ENCODE data around the gene PMP22. TPM values are rescaled to one million over a fixed set of nuclear protein-coding genes. Genes with fewer than 3 reads are reported as not detected.

PMP22 gene
- total RNA-seq, 1 experiment from 2014 or later, result not detected

DNA sequence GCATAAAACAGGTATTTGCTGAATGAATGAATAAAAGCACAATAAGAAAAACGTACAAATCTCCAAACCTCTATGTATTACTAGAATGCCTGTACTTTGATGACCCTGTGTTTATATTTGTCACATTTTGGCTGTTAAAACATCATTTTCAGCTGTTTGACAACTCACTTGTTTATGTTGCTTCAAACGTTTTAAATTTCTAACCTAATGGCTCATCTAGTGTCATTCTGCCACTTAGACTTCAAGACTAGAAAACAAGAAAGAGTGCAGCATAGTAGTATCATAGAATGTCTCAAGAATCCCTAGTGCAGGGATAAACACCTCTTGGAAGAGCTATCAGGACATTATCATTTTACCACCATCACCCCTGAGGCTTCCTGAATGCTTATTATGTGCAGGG lies 19.4 kb upstream of the PMP22 start:
- Histone ChIP-seq H3K36me3 (ENCODE audit: insufficient read depth, low read length) (no peaks in the 10 kb centered on the region), H3K79me2 (ENCODE audit: low read length) (no peaks in the 10 kb centered on the region), H3K4me2 (ENCODE audit: low read depth, low read length, poor library complexity, severe bottlenecking) (no peak overlapping the region), H3K27me3 (ENCODE audit: low read length) (0 out of 2 replicates have a peak, but pooled peaks cover 4% of the 10 kb centered on the region), H3K9me3 (ENCODE audit: low read length) (no peaks in the 10 kb centered on the region), H2AFZ (ENCODE audit: low read length) (no peak overlapping the region), H3K9ac (ENCODE audit: low read length) (no peak overlapping the region), H4K20me1 (ENCODE audit: insufficient read depth, low read depth, low read length) (no peaks in the 10 kb centered on the region), H3K4me3 (ENCODE audit: low read length) (no peak overlapping the region), H3K27ac (ENCODE audit: low read length) (no peak overlapping the region), H3K4me1 (ENCODE audit: low read length) (no peaks in the 10 kb centered on the region), H3K9me2 (replicated peaks; ENCODE audit: insufficient read depth, low read length) (no peaks in the 10 kb centered on the region)
- DNase-seq, result no peak

DNA sequence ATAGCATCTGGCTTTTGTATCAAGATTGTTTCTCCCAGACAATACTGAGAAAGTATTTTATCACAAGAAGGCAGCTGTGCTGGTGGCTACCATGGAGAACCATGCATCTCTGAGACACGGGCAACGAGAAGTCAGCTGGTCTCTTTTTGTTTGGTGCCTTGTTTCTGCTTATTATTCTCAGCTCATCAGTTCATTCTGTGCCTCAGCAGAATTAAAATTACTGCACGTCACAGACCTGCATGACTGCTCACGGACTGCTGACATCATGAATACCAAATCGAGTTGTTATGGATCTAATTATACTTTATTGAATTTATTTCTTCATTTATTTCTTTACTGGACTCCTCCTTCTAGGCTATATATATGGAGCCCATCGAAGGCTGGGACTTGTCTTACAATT lies 19.0 kb upstream of the PMP22 start:
- Histone ChIP-seq H3K27me3 (ENCODE audit: low read length) (0 out of 2 replicates have a peak, but pooled peaks cover 4% of the 10 kb centered on the region), H3K4me2 (ENCODE audit: low read depth, low read length, poor library complexity, severe bottlenecking) (no peak overlapping the region), H3K36me3 (ENCODE audit: insufficient read depth, low read length) (no peaks in the 10 kb centered on the region), H3K4me1 (ENCODE audit: low read length) (no peaks in the 10 kb centered on the region), H3K27ac (ENCODE audit: low read length) (no peak overlapping the region), H3K4me3 (ENCODE audit: low read length) (no peak overlapping the region), H3K79me2 (ENCODE audit: low read length) (no peaks in the 10 kb centered on the region), H2AFZ (ENCODE audit: low read length) (no peak overlapping the region), H3K9me3 (ENCODE audit: low read length) (no peaks in the 10 kb centered on the region), H4K20me1 (ENCODE audit: insufficient read depth, low read depth, low read length) (no peaks in the 10 kb centered on the region), H3K9ac (ENCODE audit: low read length) (no peak overlapping the region), H3K9me2 (replicated peaks; ENCODE audit: insufficient read depth, low read length) (no peaks in the 10 kb centered on the region)
- no peak for DNase-seq

DNA sequence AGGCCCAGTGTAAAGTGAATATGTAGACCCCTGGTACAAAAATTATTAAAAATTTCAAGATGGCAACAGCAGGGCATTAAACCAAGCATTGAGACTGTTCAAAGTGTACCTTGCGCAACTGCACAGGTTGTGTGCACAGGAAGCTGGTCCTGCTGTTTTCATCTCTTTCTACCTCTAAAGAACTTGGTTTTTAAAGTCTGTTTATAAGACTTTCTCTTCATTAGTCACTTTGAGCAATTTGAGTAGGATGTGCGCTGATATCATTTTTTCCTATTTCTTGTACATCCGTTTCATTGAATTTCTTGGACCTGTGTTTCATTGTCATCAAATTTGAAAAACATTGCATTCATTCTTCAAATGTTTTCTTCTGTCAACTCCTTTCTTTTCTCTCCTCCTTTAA lies 16.8 kb upstream of the PMP22 start:
- Histone ChIP-seq H3K36me3 (ENCODE audit: insufficient read depth, low read length) (no peaks in the 10 kb centered on the region), H3K4me3 (ENCODE audit: low read length) (no peak overlapping the region), H3K79me2 (ENCODE audit: low read length) (no peaks in the 10 kb centered on the region), H4K20me1 (ENCODE audit: insufficient read depth, low read depth, low read length) (no peaks in the 10 kb centered on the region), H3K9me2 (replicated peaks; ENCODE audit: insufficient read depth, low read length) (no peaks in the 10 kb centered on the region), H2AFZ (ENCODE audit: low read length) (no peak overlapping the region), H3K9ac (ENCODE audit: low read length) (no peak overlapping the region), H3K27ac (ENCODE audit: low read length) (no peak overlapping the region), H3K4me1 (ENCODE audit: low read length) (no peaks in the 10 kb centered on the region), H3K4me2 (ENCODE audit: low read depth, low read length, poor library complexity, severe bottlenecking) (no peak overlapping the region), H3K9me3 (ENCODE audit: low read length) (no peaks in the 10 kb centered on the region), H3K27me3 (ENCODE audit: low read length) (0 out of 2 replicates have a peak, but pooled peaks cover 4% of the 10 kb centered on the region)
- no peak for DNase-seq

DNA sequence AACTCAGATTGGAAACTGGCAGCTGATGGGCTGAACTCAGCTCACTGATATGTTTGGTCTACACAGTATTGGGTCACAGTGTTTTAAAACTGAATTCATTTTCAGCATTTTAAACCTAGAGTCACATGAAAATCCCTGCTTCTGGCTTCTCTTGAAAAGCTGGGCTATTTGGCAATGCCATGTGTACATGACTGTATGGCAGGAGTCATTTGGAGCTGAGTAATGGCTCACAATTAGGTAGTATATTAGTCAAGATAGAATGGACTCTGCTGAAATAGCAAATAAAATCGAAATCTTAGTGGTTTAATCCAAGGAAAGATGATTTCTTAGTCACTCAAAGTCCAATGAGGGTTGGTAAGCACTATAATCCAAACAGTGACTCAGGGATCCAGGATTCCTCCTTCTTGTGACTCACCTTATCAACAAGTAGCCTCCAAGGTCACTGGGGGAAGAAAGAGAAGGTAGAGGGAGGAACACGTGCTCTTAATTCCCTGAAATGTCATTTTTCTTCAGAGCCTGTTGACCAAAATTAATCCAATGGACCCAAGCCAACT lies 13.9 kb upstream of the PMP22 start:
- no peaks in the 10 kb centered on the region for H3K36me3 ChIP-seq (ENCODE audit: insufficient read depth, low read length)
- no peak overlapping the region for H3K4me3 ChIP-seq (ENCODE audit: low read length)
- no peak overlapping the region for H3K27ac ChIP-seq (ENCODE audit: low read length)
- no peaks in the 10 kb centered on the region for H3K79me2 ChIP-seq (ENCODE audit: low read length)
- no peak overlapping the region for H3K9ac ChIP-seq (ENCODE audit: low read length)
- H3K27me3 ChIP-seq (ENCODE audit: low read length), result no peaks in the 10 kb centered on the region
- H3K9me2 ChIP-seq (replicated peaks; ENCODE audit: insufficient read depth, low read length), result no peaks in the 10 kb centered on the region
- no peaks in the 10 kb centered on the region for H4K20me1 ChIP-seq (ENCODE audit: insufficient read depth, low read depth, low read length)
- H3K4me1 ChIP-seq (ENCODE audit: low read length), result no peaks in the 10 kb centered on the region
- H2AFZ ChIP-seq (ENCODE audit: low read length), result no peak overlapping the region
- H3K4me2 ChIP-seq (ENCODE audit: low read depth, low read length, poor library complexity, severe bottlenecking), result no peak overlapping the region
- no peak for DNase-seq
- H3K9me3 ChIP-seq (ENCODE audit: low read length), result no peaks in the 10 kb centered on the region

DNA sequence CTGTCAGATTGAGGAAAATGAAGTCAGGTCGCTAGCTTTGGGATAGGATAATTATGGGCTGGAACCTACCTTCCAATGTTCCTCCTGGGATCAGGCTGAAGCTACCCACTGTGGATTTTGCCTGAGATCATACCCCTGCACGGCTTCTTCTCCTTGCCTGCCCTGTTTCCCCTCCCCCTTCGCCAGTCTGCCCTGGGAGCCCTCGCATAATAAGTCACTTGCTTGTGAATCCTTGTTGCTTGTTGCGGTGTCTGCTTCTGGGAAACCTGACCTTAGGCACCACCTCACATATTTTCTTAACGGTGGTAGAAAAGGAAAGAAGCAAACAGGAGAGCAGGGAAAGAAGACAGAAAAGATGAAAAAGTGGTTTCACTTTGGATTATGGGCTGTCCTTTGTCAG lies 13.3 kb upstream of the PMP22 start:
- H3K9ac ChIP-seq (ENCODE audit: low read length), result no peak overlapping the region
- no peak overlapping the region for H3K27ac ChIP-seq (ENCODE audit: low read length)
- no peak overlapping the region for H3K4me3 ChIP-seq (ENCODE audit: low read length)
- H4K20me1 ChIP-seq (ENCODE audit: insufficient read depth, low read depth, low read length), result no peaks in the 10 kb centered on the region
- H3K36me3 ChIP-seq (ENCODE audit: insufficient read depth, low read length), result no peaks in the 10 kb centered on the region
- H3K27me3 ChIP-seq (ENCODE audit: low read length), result no peaks in the 10 kb centered on the region
- no peaks in the 10 kb centered on the region for H3K9me2 ChIP-seq (replicated peaks; ENCODE audit: insufficient read depth, low read length)
- no peak for DNase-seq
- H3K4me2 ChIP-seq (ENCODE audit: low read depth, low read length, poor library complexity, severe bottlenecking), result no peak overlapping the region
- no peaks in the 10 kb centered on the region for H3K9me3 ChIP-seq (ENCODE audit: low read length)
- no peaks in the 10 kb centered on the region for H3K4me1 ChIP-seq (ENCODE audit: low read length)
- no peak overlapping the region for H2AFZ ChIP-seq (ENCODE audit: low read length)
- H3K79me2 ChIP-seq (ENCODE audit: low read length), result no peaks in the 10 kb centered on the region

DNA sequence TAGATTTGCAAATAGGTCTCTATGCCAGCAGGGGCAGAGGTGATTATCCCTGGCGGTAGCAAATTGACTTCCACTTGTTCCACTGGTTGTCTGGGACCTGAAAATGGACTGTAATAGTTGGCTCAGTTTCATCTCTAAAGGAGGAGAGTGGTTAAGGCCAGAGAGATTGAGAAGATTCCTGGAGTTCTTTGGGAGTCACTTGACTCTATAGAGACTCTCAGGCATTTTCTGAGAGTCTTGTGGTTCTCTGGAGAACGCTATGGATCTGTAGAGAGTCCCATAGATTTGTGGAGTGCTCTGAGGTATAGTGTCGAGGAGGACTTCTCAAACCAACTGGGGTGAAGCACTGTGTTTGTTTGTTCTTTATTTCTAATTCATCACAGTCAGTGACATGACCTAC lies 8.9 kb upstream of the PMP22 start:
- Histone ChIP-seq H3K27me3 (ENCODE audit: low read length) (no peaks in the 10 kb centered on the region), H3K4me3 (ENCODE audit: low read length) (no peak overlapping the region), H3K9ac (ENCODE audit: low read length) (no peak overlapping the region), H3K4me2 (ENCODE audit: low read depth, low read length, poor library complexity, severe bottlenecking) (no peak overlapping the region), H3K27ac (ENCODE audit: low read length) (no peak overlapping the region), H3K4me1 (ENCODE audit: low read length) (no peaks in the 10 kb centered on the region), H3K79me2 (ENCODE audit: low read length) (no peaks in the 10 kb centered on the region), H3K9me3 (ENCODE audit: low read length) (no peaks in the 10 kb centered on the region), H4K20me1 (ENCODE audit: insufficient read depth, low read depth, low read length) (no peaks in the 10 kb centered on the region), H2AFZ (ENCODE audit: low read length) (no peak overlapping the region), H3K9me2 (replicated peaks; ENCODE audit: insufficient read depth, low read length) (no peaks in the 10 kb centered on the region), H3K36me3 (ENCODE audit: insufficient read depth, low read length) (no peaks in the 10 kb centered on the region)
- DNase-seq, result no peak

DNA sequence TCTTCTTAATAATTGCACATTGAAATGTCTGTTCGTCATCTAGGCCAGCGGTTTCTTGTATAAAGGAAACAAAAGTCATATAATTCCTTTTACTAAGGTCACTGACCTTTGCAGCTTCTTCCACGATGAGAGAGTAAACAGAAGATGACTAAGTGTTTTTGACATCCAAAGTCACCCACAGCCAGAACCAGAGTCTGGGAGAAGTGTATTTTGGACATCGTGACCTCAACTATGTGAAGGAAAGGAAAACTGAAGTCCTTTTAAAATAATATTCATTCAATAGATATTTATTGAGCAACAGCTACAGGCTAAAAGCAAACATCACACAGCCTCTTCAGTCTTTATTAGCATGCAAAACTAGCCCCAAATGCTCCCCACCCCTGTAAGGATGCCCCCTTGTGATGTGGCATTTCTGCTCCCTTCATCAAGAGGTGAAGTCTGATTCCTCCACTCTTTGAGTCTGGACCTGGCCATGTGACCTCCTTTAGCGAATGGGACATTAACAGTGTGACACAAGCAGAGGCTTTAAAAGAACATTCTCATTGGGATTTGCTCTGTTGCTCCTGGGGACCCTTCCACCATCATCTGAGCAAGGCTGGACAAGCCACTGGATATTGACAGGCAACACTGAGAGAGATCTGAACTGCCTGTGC lies 8.1 kb upstream of the PMP22 start:
- H3K4me1 ChIP-seq (ENCODE audit: low read length), result no peaks in the 10 kb centered on the region
- H3K9me3 ChIP-seq (ENCODE audit: low read length), result no peaks in the 10 kb centered on the region
- H3K9me2 ChIP-seq (replicated peaks; ENCODE audit: insufficient read depth, low read length), result no peaks in the 10 kb centered on the region
- no peaks in the 10 kb centered on the region for H3K36me3 ChIP-seq (ENCODE audit: insufficient read depth, low read length)
- H4K20me1 ChIP-seq (ENCODE audit: insufficient read depth, low read depth, low read length), result no peaks in the 10 kb centered on the region
- no peak overlapping the region for H2AFZ ChIP-seq (ENCODE audit: low read length)
- no peak overlapping the region for H3K4me3 ChIP-seq (ENCODE audit: low read length)
- H3K79me2 ChIP-seq (ENCODE audit: low read length), result no peaks in the 10 kb centered on the region
- H3K9ac ChIP-seq (ENCODE audit: low read length), result no peak overlapping the region
- no peak for DNase-seq
- H3K27ac ChIP-seq (ENCODE audit: low read length), result no peak overlapping the region
- H3K4me2 ChIP-seq (ENCODE audit: low read depth, low read length, poor library complexity, severe bottlenecking), result no peak overlapping the region
- H3K27me3 ChIP-seq (ENCODE audit: low read length), result no peaks in the 10 kb centered on the region

DNA sequence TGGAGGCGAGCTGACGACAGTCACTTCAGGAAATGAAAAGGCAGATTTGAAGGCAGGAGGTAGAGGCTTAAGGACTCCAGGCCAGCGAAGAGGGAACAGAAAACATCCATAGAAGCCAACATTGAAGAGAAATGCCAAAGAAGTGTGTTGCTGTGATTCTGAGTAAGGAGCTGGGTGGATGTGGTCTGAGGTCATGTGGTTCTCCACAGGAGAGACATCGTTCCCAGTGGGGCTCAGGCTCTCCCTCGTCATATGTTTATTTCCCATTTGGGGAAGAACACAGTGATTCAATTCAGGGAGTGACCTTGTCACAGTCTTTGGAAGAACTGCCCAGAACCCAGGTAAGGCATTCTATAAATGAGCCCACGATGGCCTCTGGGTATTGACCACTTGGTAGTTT lies 6.6 kb upstream of the PMP22 start:
- no peaks in the 10 kb centered on the region for H3K9me3 ChIP-seq (ENCODE audit: low read length)
- H3K9me2 ChIP-seq (replicated peaks; ENCODE audit: insufficient read depth, low read length), result no peaks in the 10 kb centered on the region
- H3K79me2 ChIP-seq (ENCODE audit: low read length), result no peaks in the 10 kb centered on the region
- H3K36me3 ChIP-seq (ENCODE audit: insufficient read depth, low read length), result no peaks in the 10 kb centered on the region
- no peak overlapping the region for H3K27ac ChIP-seq (ENCODE audit: low read length)
- no peak for DNase-seq
- no peaks in the 10 kb centered on the region for H3K4me1 ChIP-seq (ENCODE audit: low read length)
- H3K27me3 ChIP-seq (ENCODE audit: low read length), result no peaks in the 10 kb centered on the region
- H3K4me2 ChIP-seq (ENCODE audit: low read depth, low read length, poor library complexity, severe bottlenecking), result no peak overlapping the region
- no peak overlapping the region for H3K9ac ChIP-seq (ENCODE audit: low read length)
- no peak overlapping the region for H3K4me3 ChIP-seq (ENCODE audit: low read length)
- no peaks in the 10 kb centered on the region for H4K20me1 ChIP-seq (ENCODE audit: insufficient read depth, low read depth, low read length)
- no peak overlapping the region for H2AFZ ChIP-seq (ENCODE audit: low read length)
